GM04503 (cell line): Measurements from ENCODE around the gene TAS2R30.
"Not testable (repeated sequence)": the region's sequence is repeated elsewhere in the genome, so short reads cannot be mapped to it uniquely, and the experiment has no call there.

Source experiments
- DNase-seq: peaks from one replicate; pipeline ENCODE4 v3.0.0-alpha.2; 2012; ENCODE audit warnings: low read depth

TAS2R30 gene

DNA sequence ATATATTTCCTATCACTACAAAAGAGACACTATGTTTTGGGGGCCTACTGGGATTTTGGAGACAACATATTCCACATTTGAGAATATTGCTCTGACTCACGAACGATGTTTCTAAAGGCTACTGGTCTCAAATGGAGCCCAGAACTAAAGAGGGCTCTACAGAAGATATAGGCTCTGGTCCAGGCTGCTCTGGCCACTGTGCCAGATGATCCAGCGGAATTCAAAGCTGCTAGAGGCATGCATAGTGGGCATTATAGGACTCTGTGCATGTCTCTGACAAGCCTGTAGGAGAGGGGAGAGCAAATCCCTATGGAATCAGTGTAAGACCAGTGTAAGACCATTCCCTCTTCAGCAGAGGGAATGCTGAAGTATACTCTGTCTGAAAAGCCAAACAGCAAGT is 4.1 kb downstream of the TAS2R30 start:
- no peak for DNase-seq

- not testable (repeated sequence) for DNase-seq
Measured at GRCh38 chr12:11114130-11114529, 20.3 kb downstream of the TAS2R30 start.

GRCh38 chr12:11111213-11111612 is 23.2 kb downstream of the TAS2R30 start:
- DNase-seq = not testable (repeated sequence)

DNA sequence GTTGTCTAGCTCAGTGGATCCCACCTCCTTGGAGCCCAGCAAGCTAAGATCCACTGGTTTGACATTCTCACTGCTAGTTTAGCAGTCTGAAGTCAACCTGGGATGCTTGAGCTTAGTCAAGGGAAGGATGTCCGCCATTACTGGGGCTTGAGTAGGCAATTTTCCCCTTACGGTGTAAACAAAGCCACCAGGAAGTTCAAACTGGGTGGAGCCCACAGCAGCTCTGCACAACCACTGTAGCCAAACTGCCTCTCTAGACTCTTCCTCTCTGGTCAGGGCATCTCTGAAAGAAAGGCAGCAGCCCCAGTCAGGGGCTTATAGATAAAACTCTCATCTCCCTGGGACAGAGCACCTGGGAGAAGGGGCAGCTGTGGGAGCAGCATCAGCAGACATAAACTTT is 25.6 kb downstream of the TAS2R30 start:
- DNase-seq = no peak

DNA sequence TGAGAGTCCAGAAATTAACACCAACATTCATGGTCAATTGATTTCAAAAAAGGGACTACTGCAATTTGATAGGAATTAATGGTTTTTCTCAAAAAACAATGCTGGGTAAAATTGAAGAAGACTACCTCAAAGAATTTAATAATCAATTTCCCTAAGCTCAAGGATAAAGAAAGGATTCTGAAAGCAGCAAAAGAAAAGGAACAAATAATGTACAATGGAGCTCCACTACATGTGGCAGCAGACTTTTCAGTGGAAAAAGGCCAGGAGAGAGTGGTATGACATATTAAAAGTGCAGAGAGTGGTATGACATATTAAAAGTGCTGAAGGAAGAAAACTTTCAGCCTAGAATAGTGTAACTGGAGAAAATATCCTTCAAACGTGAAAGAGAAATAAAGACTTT is 26.7 kb downstream of the TAS2R30 start:
- no peak for DNase-seq

DNA sequence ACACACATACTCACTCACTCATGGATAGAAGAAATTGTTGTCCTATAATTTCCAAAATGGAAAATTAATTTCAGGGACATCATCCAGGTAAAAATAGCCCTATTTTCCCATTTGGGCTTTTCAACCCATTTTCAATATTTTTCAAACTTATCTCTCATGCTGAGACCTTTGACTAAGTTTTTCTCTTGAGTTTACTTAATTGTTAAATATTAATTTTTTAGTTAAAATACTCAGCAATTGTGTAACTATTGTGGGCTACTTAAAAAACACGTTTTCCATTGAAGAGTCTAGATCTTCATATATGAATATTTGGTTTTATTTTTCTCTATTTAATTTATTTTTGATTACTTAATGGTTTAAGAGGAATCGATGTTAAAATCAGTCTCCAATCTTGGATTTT is 28.2 kb downstream of the TAS2R30 start:
- DNase-seq = no peak

GRCh38 chr12:11105546-11105945 is 28.9 kb downstream of the TAS2R30 start:
- DNase-seq = no peak

GRCh38 chr12:11094910-11095309 is 39.5 kb downstream of the TAS2R30 start:
- not testable (repeated sequence) for DNase-seq

DNA sequence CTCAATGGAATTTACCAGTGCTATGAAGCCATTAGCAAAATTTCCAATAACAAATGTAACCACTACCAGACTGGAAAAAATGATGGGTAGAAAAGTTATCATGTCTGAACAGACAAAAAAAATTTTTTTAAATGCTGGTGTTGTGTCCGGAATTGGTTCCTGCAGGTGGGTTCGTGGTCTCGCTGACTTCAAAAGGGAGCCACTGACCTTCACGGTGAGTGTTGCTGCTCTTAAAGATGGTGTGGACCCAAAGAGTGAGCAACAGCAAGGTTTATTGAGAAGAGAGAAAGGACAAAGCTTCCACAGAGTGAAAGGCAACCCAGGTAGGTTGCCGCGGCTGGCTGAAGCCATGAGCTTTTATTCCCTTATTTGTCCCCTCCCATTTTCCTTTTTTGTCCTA is 42.3 kb downstream of the TAS2R30 start, which contains the start of gene TAS2R43:
Gene TAS2R43 (minus strand): TSS at position 186 of the 400 bp plus-strand sequence. CDS start 84 bp downstream, at position 102.
- DNase-seq = no peak

DNA sequence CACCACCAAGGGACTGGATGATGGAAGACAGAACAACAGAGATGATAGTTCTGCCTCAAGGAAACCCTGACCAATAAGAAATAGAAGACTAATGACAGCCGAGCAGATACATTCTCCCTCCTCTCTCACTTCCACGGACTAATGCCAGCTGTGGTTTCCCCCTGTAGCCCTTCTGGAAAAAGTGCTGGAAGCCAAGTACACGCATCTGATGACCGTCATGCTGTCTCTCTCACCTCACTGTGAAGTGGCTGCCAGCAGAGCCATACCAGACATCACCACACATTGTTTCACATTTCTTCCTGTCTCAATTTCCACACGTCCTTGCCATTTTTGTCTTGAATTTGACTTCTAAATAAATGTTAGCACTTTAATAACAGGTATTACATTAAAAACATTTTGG is 45.2 kb downstream of the TAS2R30 start:
- DNase-seq = no peak

GRCh38 chr12:11085419-11085818 is 49.0 kb downstream of the TAS2R30 start:
- DNase-seq = no peak
